CD1c-positive myeloid dendritic cell (primary cell): Measurements from ENCODE around the gene DYNC2H1.

Experiments
- DNase-seq: peaks from one replicate; pipeline ENCODE4 v3.0.0-alpha.2; 2016; ENCODE audit errors: extremely low spot score

Gene DYNC2H1

DNA sequence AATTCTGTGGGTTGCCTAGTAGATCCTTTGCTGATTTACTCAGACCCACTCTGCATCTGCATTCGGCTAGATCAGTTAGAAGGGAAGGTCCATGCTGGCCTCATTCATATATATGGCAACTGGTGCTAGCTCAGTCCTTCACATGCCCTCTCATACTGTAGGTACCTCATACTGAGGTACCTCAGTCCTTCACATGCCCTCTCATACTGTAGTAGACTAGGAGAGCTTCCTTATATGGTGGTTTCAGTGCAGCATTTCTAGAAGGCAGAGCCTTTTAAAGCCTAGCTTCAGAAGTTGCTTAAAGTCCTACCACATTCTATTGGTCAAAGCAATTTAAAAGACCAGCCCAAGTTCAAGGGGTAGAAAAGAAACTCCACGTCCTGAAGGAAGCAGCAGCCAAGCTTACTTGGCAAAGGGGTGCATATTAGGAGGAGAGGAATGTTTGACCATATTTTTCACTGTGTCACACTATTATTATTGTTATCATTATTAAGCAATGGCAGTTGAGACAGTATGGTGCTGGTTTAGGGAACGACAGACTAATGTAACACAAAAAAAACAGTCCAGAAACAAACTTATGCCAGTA, 356.4 kb downstream of the DYNC2H1 start:
- no peak for DNase-seq

- no peak for DNase-seq
Measured at GRCh38 chr11:103471546-103471945, 362.3 kb downstream of the DYNC2H1 start.

- DNase-seq: no peak
Measured at GRCh38 chr11:103476874-103477273, 367.6 kb downstream of the DYNC2H1 start.

- DNase-seq: no peak
Measured at GRCh38 chr11:103480421-103480820, 371.2 kb downstream of the DYNC2H1 start.

DNA sequence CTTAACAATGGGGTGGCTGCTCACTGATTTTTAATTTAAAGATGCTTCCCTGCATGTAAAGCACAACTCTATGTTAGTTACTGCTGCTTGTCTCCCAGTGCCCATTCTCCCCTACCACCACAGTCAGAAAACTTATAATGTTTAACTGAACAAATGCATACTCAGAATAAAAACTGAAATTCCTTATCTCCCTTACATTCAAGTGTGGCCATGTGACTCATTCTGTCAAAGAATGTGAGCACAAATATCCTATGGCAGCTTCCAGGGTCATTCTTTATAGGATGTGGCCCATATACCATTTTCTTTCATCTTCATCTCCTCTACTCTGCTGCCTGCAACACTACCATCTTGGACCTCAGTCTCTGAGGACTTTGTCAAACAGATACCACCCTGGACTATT, 374.8 kb downstream of the DYNC2H1 start:
- DNase-seq: no peak

GRCh38 chr11:103484545-103484944, 375.3 kb downstream of the DYNC2H1 start:
- DNase-seq: no peak

- DNase-seq: no peak
Measured at GRCh38 chr11:103486604-103487003, 377.4 kb downstream of the DYNC2H1 start.

DNA sequence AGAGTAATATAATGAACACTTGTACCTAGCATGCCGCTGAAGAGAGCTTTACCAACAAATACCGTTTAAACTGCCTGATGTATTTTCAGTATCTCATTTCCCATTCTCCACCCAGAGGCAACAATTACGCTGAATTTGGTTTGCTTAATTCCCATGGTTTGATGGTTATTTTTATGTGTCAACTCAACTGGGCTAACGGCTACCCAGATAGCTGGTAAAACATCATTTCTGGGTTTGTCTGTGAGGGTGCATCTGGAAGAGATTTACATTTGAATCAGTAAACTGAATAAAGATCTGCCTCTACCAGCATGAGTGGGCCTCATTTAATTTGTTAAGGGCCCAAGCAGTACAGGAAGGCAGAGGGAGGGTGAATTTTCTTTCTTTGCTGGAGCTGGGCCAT, 377.9 kb downstream of the DYNC2H1 start:
- no peak for DNase-seq

- no peak for DNase-seq
Measured at GRCh38 chr11:103488031-103488461, 378.8 kb downstream of the DYNC2H1 start.

DNA sequence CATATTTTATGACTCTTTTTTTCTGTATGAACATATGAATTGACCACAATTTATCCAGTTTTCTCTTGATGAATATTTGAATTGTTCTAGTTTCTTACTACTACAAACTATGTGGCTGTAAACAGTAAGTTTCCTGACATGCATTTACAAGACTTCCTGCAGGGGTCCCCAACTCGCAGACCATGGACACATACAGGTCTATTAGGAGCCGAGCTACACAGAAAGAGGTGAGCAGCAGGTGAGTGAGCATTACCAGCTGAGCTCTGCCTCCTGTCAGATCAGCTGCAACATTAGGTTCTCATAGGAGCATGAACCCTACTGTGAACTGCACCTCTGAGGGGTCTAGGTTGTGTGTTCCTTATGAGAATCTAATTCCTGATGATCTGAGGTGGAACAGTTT, 379.4 kb downstream of the DYNC2H1 start:
- no peak for DNase-seq

- DNase-seq: no peak
Measured at GRCh38 chr11:103491777-103492176, 382.6 kb downstream of the DYNC2H1 start.

- no peak for DNase-seq
Measured at GRCh38 chr11:103494491-103494890, 385.3 kb downstream of the DYNC2H1 start.

DNA sequence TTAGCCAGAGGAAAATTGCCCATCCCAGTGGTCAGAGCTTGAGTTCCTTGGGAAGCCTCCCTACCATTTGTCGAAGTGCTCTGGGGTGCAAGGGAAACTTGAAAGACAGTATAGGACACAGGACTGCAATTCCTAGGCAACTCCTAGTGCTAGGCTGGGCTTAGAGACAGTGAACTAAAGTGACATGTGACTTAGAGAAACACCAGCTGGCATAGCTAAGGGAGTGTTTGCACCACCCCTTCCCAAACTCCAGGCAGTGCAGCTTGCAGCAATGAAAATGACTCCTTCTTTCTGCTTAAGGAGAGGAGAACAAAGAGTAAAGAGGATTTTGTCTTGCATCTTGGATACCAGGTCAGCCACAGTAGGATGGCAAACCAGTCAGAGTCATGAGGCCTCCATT, 388.0 kb downstream of the DYNC2H1 start:
- no peak for DNase-seq

GRCh38 chr11:103499710-103500340, 390.6 kb downstream of the DYNC2H1 start:
- no peak for DNase-seq

GRCh38 chr11:103515283-103515682, 406.1 kb downstream of the DYNC2H1 start:
- DNase-seq: no peak

GRCh38 chr11:103520792-103521191, 411.6 kb downstream of the DYNC2H1 start:
- DNase-seq: no peak

- DNase-seq: no peak
Measured at GRCh38 chr11:103525069-103525468, 415.8 kb downstream of the DYNC2H1 start.

GRCh38 chr11:103528046-103528445, 418.8 kb downstream of the DYNC2H1 start:
- DNase-seq: no peak

GRCh38 chr11:103528596-103528995, 419.4 kb downstream of the DYNC2H1 start:
- no peak for DNase-seq

DNA sequence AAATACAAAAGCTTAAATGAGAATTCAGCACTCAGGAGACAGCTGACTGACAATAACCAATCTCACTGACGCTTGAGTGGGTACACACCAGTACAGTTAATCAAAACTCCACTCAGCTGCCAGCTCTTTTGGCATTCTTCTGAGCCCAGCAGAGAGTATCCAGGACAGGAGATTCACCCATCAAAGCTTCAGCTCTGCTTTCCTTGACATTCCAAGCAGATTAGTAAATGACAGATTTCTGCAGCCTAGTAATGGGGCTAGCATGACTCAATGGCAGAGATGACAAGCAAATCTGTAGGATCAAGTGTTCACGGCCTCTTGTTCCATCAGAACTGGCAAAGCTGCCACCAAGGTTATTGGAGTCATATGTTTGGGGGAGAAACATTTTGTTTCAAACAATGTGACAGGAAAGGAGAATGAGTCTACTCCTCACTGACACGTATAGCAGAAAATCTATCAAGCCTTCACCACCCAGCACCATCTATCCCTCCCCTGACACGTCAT, 420.0 kb downstream of the DYNC2H1 start:
- no peak for DNase-seq
